GM19467 (cell line): ENCODE data around the gene WWTR1.

Experiments used
- ATAC-seq: cut with Tn5 transposase; IDR thresholded peaks from one replicate; pipeline ENCODE4 v1.9.1; 2021; ENCODE audit warnings: mild to moderate bottlenecking, moderate library complexity; ENCODE audit not compliant: unreplicated experiment

The WWTR1 gene

GRCh38 chr3:149625795-149626194, 32.0 kb downstream of the WWTR1 start:
- no peak for ATAC-seq

- ATAC-seq: no peak
These were observed 34.0 kb downstream of the WWTR1 start for GRCh38 chr3:149623824-149624223.

- peak; percentile 62 for ATAC-seq
These were observed 36.4 kb downstream of the WWTR1 start for GRCh38 chr3:149621218-149622005.

- no peak for ATAC-seq
These were observed 37.4 kb downstream of the WWTR1 start for GRCh38 chr3:149620291-149621020.

GRCh38 chr3:149619136-149619535, 38.7 kb downstream of the WWTR1 start:
- ATAC-seq: no peak

- ATAC-seq: no peak
These were observed 39.4 kb downstream of the WWTR1 start for GRCh38 chr3:149618151-149619123.

- ATAC-seq: no peak
These were observed 42.0 kb downstream of the WWTR1 start for GRCh38 chr3:149615731-149616221.

GRCh38 chr3:149613988-149614387, 43.8 kb downstream of the WWTR1 start:
- no peak for ATAC-seq

- no peak for ATAC-seq
These were observed 45.4 kb downstream of the WWTR1 start for GRCh38 chr3:149612456-149612855.

GRCh38 chr3:149611149-149611548, 46.7 kb downstream of the WWTR1 start:
- ATAC-seq: no peak

GRCh38 chr3:149610351-149611105, 47.3 kb downstream of the WWTR1 start:
- no peak for ATAC-seq

GRCh38 chr3:149609595-149609994, 48.2 kb downstream of the WWTR1 start:
- ATAC-seq: peak; percentile 67

- no peak for ATAC-seq
These were observed 48.8 kb downstream of the WWTR1 start for GRCh38 chr3:149608987-149609386.

- ATAC-seq: no peak
These were observed 51.9 kb downstream of the WWTR1 start for GRCh38 chr3:149605902-149606301.

- ATAC-seq: no peak
These were observed 53.5 kb downstream of the WWTR1 start for GRCh38 chr3:149604125-149604875.

GRCh38 chr3:149603126-149604074, 54.4 kb downstream of the WWTR1 start:
- no peak for ATAC-seq

GRCh38 chr3:149600634-149601033, 57.2 kb downstream of the WWTR1 start:
- no peak for ATAC-seq

GRCh38 chr3:149599236-149599635, 58.6 kb downstream of the WWTR1 start:
- ATAC-seq: no peak
